Measurements from ENCODE around the gene LMX1B.
"Not testable (repeated sequence)": the region's sequence is repeated elsewhere in the genome, so short reads cannot be mapped to it uniquely, and the experiment has no call there.

- TF ChIP-seq CTCF (conservative IDR thresholded peaks at IDR 0.05; ENCODE audit: low read depth, low read length); POLR2A (IDR thresholded peaks at IDR 0.05; ENCODE audit: low read depth, low read length); NFE2L2 (IDR thresholded peaks at IDR 0.05; ENCODE audit: low read depth, low read length); RAD21 (IDR thresholded peaks at IDR 0.05; ENCODE audit: low read length); RCOR1 (IDR thresholded peaks at IDR 0.05; ENCODE audit: insufficient replicate concordance, low read length); SMC3 (IDR thresholded peaks at IDR 0.05; ENCODE audit: low read depth, low read length); USF2 (IDR thresholded peaks at IDR 0.05; ENCODE audit: low read depth, low read length); CHD1 (IDR thresholded peaks at IDR 0.05; ENCODE audit: low read depth, low read length); RFX5 (IDR thresholded peaks at IDR 0.05; ENCODE audit: low read depth, low read length): not testable (repeated sequence)
Measured at GRCh38 chr9:126717441-126717840, 103.7 kb downstream of the LMX1B start.

All from IMR-90 (cell line).